Stimulated activated CD4-positive, alpha-beta T cell treated with anti-CD3 and anti-CD28 coated beads, Interleukin-4, amount 100 ng/mL, for 1 hour (primary cell): ENCODE measurements around the gene FAM186B.

Experiments
- DNase-seq: peaks from one replicate; pipeline ENCODE4 v3.0.0-alpha.2; 2020

FAM186B gene

GRCh38 chr12:49609059-49609874 lies 3.8 kb upstream of the FAM186B start:
- no peak for DNase-seq

GRCh38 chr12:49604856-49605255 lies 583 bp downstream of the FAM186B start:
- DNase-seq, result no peak

GRCh38 chr12:49603721-49604120 lies 1.7 kb downstream of the FAM186B start:
- DNase-seq, result no peak

DNA sequence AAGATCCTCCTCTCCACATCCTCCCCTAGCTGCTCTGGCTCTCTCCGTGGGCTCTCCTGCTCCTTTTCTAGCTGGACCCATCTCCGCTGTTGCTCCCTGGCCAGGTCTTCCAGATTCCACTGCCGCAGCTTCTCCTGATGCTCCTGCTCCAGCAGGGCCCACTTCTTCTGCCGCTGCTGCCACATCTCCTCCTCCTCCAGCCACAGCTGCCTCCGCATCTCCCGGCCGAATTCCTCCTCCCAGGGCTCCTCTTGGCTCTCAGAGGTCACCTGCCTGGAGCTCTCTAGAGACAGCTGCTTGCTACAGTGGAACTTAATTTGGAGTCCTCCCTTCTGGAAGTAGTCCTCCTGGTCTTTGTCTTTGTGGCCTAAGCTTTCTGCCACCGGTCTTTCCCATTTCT lies 5.5 kb downstream of the FAM186B start:
- no peak for DNase-seq

GRCh38 chr12:49598527-49598926 lies 6.9 kb downstream of the FAM186B start:
- DNase-seq, result no peak

- DNase-seq, result no peak
These were observed 16.5 kb downstream of the FAM186B start for GRCh38 chr12:49588721-49589516.

DNA sequence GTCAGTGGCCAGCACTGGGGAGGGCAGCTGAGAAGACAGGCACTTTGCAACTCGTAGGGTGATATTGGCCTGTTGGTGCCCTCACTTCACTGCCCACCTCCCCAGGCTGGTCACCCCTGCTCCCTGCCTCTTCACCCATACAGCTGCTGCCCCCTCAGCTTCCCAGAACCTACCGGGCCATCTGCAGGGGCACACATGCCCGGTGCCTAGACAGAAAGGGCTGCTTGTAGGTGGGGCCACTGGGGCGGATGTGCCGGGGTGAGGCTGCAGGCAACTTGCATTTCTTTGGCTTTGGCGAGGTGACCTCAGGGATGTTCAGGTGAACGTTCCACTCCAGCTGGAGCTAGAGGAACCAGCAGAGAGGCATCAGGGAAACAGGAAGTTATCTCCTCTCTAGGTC lies 17.2 kb downstream of the FAM186B start:
- no peak for DNase-seq

GRCh38 chr12:49587174-49587908 lies 18.1 kb downstream of the FAM186B start:
- DNase-seq, result no peak

DNA sequence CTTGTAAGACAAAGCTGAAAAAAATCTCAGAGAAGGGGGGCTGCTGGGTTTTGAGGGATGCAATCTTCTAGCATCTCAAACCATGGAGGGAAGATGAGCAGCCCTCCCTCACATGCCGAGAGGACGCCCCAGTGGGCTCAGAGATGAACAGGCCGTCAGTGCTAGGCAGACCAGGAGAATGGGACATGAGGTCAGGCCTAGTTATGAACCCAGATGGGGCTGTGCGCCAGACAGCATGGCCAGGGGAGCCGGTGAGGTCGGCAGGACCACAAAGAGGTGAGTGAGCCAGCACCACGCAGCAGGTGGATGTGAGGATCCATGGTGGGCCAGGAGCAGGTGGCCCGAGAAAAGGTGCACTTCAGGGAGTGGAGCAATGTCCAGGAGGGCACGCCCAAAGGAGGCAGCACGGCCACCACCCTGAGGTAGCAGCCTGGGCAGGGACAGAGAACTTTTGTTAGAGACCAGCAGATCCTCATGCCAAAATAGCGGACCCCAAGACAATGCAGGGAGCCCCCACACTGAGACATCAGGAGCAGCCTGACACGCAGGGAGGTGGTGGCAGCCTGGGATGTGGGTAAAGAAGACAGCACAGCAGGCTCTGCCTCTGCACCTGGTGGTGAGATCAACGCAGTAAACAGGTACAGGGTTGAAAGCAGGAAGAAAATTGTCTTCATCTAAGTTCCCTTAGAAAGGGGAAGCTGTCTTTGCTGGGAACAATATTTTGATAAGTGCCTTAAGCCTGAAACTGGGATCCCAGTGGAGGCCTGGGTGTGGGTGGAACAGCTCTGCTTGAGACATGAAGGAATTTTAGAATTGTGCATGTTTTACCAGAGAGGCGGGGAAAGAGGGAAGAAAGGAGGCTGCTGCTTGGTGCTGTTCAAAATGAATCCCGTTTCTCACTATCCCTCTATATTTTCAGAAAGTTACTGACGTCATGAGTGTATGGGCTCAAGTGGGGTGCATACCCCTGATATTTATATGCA lies 19.7 kb downstream of the FAM186B start:
- DNase-seq, result no peak

DNA sequence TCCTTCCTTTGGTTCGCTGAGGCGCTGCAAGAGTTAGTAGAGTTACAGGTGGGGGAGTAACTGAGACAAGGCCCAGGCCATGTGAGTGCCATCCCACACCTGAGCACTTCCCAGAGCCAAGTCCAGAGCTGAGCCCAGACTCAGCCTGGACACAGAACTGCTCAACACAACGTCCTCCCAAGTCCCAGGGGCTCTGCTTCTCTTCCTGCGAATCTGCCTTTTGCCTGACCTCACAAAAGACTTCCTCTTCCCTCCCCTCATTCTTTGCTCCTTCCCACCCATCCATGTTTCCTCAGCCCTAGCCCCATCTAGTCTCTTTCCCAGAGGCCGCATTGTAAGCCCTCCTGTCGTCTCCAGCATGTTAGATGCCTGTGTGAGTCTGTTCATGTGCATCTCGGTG lies 20.8 kb downstream of the FAM186B start:
- DNase-seq, result no peak

- no peak for DNase-seq
These were observed 21.9 kb downstream of the FAM186B start for GRCh38 chr12:49583366-49584094.

GRCh38 chr12:49582850-49583249 lies 22.6 kb downstream of the FAM186B start:
- DNase-seq, result no peak

DNA sequence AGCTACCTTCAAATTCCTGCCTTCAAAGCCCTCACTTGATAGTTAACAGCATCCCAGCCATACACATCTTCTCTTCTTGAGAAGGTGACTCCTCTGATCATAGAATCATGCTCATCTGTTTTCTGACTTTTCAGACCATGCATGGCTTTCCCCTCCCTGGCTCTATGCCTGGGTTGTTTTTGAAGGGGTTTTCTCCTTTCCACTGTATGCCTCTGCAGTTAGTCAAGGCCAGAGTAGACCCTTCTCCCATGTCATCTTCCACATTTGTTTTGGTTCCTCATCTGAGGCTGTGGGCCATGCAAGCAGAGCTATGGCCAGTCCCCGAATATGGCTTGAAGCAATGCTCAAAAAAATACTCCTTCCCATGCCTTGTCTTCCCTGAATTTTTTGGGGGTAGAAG lies 23.2 kb downstream of the FAM186B start:
- no peak for DNase-seq

DNA sequence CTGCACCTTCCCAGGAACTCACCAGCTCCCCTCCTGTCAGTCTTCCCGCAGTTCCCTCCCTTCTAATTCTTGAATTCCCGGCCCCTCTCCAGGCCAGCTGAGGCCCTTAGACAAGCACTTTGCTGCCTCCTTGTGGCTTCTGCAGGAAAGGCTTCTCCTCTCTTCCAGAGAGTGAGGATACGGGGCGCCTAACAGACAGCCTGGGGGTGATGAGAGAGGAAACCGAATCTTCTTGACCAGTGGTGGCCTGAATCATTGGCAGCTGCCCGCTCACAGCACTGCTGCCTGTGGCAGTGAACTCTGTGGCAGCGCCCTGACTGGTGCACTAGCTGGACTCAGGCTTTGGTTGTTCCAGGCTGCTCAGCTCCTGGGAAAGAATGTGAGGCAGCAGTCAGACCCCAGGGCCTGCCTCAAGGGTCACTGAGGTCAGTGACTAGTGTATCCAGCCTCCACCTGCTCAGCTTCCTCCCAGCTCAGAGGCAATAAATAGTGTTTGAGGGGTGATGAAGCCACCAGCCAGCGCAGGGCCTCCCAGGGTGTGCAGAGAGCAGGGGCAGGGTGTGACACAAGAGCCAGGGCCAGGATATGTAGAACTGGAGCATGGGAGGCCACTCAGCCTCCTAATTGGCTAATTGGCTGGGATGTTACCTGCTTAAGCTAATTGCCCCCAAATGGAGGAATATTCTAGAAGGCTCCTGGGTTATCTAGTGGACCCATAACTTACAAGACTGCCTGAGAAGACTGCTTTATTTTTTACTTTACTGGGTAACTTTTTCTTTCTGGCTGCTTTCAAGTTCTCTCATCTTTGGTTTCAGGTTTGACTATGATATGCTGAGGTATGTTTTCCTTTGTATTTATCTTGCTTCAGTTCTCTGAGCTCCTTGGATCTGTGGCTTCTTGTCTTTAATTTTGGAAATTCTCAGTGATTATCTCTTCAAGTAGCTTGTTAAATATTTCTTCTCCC lies 24.6 kb downstream of the FAM186B start:
- DNase-seq, result peak; percentile 47

DNA sequence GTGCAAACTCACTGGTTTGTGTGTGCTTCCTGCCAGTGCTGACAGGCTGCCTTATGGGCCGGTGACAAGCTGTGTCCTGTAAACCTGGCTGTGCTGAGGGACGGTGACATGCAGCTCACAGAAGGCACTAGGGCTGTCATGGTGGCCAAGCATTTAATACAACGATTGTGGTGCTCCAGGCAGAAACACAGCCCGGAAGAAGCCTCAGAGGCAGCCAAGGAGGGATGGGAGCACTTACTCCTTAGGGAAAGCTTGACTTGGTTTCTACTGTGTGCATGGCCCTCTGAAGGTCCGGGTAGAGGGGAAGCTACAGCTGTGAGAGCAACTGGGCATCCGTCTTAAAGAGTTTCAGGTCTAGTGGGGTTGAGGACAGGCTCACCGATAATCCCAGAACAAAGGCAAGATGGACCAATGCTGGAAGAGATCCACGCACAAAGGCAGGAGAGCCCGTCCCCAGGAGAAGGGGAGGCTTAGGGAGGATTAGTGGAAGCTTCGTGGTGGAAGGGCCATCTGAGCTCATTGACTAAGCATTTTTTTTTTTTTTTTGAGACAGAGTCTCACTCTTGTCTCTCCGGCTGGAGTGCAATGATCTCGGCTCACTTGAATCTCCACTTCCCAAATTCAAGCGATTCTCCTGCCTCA lies 26.8 kb downstream of the FAM186B start:
- no peak for DNase-seq

DNA sequence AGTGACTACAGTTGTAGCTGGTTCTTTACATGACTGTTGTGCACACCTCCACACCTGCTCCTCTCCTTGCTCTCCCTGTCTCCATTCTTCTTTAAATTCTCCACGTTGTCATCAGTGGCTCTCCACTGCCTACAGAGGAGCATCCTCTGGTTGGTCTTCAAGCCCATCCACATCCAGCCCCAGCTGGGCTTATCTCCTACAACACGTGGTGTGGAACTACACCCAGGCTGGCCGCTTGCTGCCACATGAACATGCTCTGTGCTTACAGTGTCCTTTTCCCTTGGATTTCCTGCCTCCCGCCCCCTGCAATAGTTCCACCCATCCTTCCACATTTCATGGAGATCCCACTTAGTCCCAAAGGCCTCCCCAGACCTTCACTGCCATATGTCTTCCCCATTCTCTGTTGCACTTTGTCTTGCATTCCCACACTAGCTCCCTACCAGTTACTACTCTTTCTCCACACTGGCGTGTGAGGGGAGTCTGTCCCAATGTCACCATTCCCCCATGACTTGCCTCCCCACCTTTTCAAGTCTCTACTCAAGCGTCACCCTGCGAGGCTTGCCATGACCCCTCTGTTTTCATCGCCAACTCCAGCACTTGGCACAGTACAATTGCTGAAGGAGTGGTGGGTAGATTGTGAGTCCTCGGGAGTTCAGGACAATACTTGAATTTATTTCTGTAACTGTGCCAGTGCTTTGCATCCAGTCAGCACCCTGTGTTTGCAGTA lies 27.7 kb downstream of the FAM186B start:
- no peak for DNase-seq

DNA sequence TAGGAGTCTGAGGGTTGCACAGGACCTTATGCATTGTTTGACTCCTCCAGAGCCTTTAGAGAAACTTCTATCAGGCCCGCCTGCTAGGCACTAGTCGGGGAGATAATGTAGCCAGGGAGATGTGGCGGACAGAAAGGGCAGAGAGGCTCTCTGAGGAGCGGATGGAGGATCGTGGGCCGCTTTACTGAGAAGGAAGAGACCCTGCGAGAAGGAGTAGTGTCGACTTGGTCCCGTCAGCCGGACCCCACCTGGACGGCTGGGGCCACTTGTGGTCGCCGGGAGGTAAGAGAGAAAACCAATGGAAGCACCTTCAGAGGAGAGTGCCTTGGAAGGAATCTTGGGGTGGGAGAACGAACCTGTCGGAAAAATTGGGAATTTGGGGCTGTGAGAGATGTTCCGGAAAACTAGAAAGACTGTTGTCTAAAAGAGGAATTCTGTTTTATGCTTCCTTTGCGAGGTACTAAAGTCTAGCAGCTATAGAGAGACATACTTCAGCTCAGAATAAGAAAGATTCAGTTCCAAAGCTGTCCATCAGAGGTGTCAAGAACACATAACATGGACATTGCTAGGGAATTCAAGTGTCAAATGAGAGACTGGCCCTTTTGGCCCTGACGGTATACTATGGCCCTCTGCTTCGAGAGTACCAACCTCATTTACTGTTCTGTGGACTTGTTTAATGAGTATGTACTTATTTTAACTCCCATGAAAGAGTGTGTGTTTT lies 36.8 kb downstream of the FAM186B start:
- no peak for DNase-seq
